SHP77 treated with DMSO at 0.1 percent for 48 hours (cell line): ENCODE results near the gene MRPS22.
"Not testable (repeated sequence)": the region's sequence is repeated elsewhere in the genome, so short reads cannot be mapped to it uniquely, and the experiment has no call there.

Experiments
- DNase-seq: peaks from one replicate; lab custom pipeline; 2025; lab: John Stamatoyannopoulos, UW

The MRPS22 gene

GRCh38 chr3:139396707-139397106 lies 52.9 kb downstream of the MRPS22 start:
- DNase-seq, result no peak

- not testable (repeated sequence) for DNase-seq
Observed at GRCh38 chr3:139401155-139401554, 57.3 kb downstream of the MRPS22 start.
